Loucy (cell line): ENCODE data around the gene GPR84.

Source experiments
- CTCF ChIP-seq: fragments of 200-600 bp; sonication (generic); conservative IDR thresholded peaks from 2 replicates; pipeline ENCODE4 v1.5.1; 2014; ENCODE audit warnings: mild to moderate bottlenecking, antibody characterized with exemption, low read length
- EZH2phosphoT487 ChIP-seq: fragments of 200-600 bp; IDR thresholded peaks from 2 replicates; pipeline ENCODE4 v1.6.1; 2018; ENCODE audit warnings: antibody characterized with exemption, mild to moderate bottlenecking, moderate library complexity, borderline replicate concordance

DNA sequence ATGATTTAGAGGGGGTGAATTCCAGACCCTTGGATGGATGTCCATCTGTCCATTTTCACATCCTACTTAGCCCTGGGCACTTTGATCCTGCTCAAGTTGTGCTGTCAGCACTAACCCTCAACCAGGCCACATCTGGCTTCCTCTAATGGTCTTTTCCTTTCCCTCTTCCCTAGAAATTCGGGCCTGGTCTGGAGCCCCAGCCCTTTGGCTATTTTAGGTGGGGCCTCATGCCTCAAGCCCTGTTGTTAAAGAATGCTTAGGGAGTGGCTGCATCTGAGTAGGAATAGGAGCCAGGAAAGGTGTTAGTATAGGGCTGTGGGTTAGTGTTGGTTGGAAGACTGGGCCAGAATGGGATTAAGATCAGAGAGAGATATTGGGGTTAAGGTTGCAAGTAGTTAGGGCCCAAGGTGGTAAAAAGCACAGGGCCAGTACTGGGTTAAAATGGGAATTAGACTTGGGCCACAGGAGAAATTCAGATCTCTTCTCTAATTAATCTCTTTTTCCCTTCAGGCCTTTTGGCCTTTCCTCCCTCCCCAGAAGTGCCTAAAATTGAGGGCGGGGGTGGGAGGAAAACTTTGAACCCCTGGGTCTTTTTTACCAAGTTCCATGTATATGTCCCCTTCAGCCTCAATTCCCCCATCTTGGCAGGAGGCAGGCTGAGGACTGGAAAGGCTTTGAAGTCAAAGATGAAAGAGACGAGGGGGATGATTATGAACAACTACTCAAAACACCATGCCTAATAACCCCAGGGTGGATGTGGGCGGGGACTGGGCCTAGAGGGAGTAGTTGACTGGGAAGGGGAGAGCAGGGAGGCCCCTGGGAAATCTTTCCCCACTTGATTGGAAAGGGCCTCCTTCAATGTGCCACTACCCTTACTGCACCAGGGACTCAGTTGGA is 24.2 kb upstream of the GPR84 start:
- TF ChIP-seq CTCF (no peak), EZH2phosphoT487 (no peak)
